Neural progenitor cell (in vitro differentiated cells): ENCODE data around the gene NAPEPLD. TPM values are rescaled to one million over a fixed set of nuclear protein-coding genes. Genes with fewer than 3 reads are reported as not detected.

ENCODE experiments used
- DNase-seq: peaks from one replicate; pipeline ENCODE4 v3.0.0-alpha.2; 2016; ENCODE audit warnings: low spot score
- H2AFZ ChIP-seq: fragments of 200-600 bp; sonication (generic); replicated peaks from 2 replicates; pipeline ENCODE4 v1.6.1; 2016; ENCODE audit warnings: antibody characterized with exemption
- H3F3A ChIP-seq: fragments of 200-600 bp; sonication (generic); 2 replicates; pipeline ENCODE4 v1.6.1; 2016; ENCODE audit warnings: antibody characterized with exemption, low read depth
- H3K27ac ChIP-seq: fragments of 200-600 bp; sonication (generic); 2 replicates; pipeline ENCODE4 v1.5.1; 2016; ENCODE audit warnings: mild to moderate bottlenecking
- H3K27me3 ChIP-seq: fragments of 200-600 bp; sonication (generic); 2 replicates; pipeline ENCODE4 v1.6.1; 2016; ENCODE audit warnings: mild to moderate bottlenecking, moderate library complexity
- H3K36me3 ChIP-seq: fragments of 200-600 bp; sonication (generic); 2 replicates; pipeline ENCODE4 v1.5.1; 2016
- H3K4me1 ChIP-seq: fragments of 200-600 bp; sonication (generic); 2 replicates; pipeline ENCODE4 v1.6.1; 2016; ENCODE audit warnings: mixed run types
- H3K4me2 ChIP-seq: fragments of 200-600 bp; sonication (generic); 2 replicates; pipeline ENCODE4 v1.6.1; 2016
- H3K4me3 ChIP-seq: fragments of 200-600 bp; sonication (generic); 2 replicates; pipeline ENCODE4 v1.5.1; 2016
- H3K79me2 ChIP-seq: fragments of 200-600 bp; sonication (generic); 2 replicates; pipeline ENCODE4 v1.6.1; 2016; ENCODE audit warnings: low read depth
- H3K9ac ChIP-seq: fragments of 200-600 bp; sonication (generic); 2 replicates; pipeline ENCODE4 v1.6.1; 2016
- H3K9me3 ChIP-seq: fragments of 200-600 bp; sonication (generic); 2 replicates; pipeline ENCODE4 v1.5.1; 2016; ENCODE audit warnings: low read depth
- H4K20me1 ChIP-seq: fragments of 200-600 bp; sonication (generic); 2 replicates; pipeline ENCODE4 v1.6.1; 2016; ENCODE audit warnings: low read depth
- H3K27ac Mint-ChIP-seq: 3 replicates; pipeline ENCODE4 v1.8.0; 2021; ENCODE audit warnings: mixed read lengths
- H3K27me3 Mint-ChIP-seq: 2 replicates; pipeline ENCODE4 v1.8.0; 2022; ENCODE audit warnings: low read depth, mild to moderate bottlenecking, inconsistent platforms, moderate library complexity, mixed read lengths; ENCODE audit not compliant: insufficient read depth
- H3K36me3 Mint-ChIP-seq: 3 replicates; pipeline ENCODE4 v1.8.0; 2021; ENCODE audit warnings: mixed read lengths
- H3K4me1 Mint-ChIP-seq: 3 replicates; pipeline ENCODE4 v1.8.0; 2021; ENCODE audit warnings: mixed read lengths
- H3K4me3 Mint-ChIP-seq: 3 replicates; pipeline ENCODE4 v1.8.0; 2021; ENCODE audit warnings: mild to moderate bottlenecking, moderate library complexity, mixed read lengths
- H3K9me3 Mint-ChIP-seq: 3 replicates; pipeline ENCODE4 v1.8.0; 2020; ENCODE audit warnings: mixed read lengths
- CTCF ChIP-seq: fragments of 200-600 bp; sonication (generic); IDR thresholded peaks from 2 replicates; pipeline ENCODE4 v1.5.1; 2017; ENCODE audit warnings: antibody characterized with exemption, mild to moderate bottlenecking
- EZH2 ChIP-seq: fragments of 200-600 bp; sonication (generic); IDR thresholded peaks from 2 replicates; pipeline ENCODE4 v1.6.1; 2017; ENCODE audit warnings: antibody characterized with exemption, mild to moderate bottlenecking, moderate library complexity
- EZH2phosphoT487 ChIP-seq: fragments of 200-600 bp; sonication (generic); IDR thresholded peaks from 2 replicates; pipeline ENCODE4 v1.6.1; 2017; ENCODE audit warnings: antibody characterized with exemption
- total RNA-seq: library from RNA; depleted of rRNA; stranded (reverse); fragments of >200 nt; gene quantifications from 2 replicates; pipeline ENCODE4 v1.2.3, GENCODE V29; 2015; ENCODE audit warnings: low replicate concordance

Gene NAPEPLD
- total RNA-seq, 1 donor from 2014 or later = 13.3 TPM

- Histone ChIP-seq H3K36me3 (peaks cover 3% of the 10 kb centered on the region), H3K27me3 (no peaks in the 10 kb centered on the region), H2AFZ (no peak overlapping the region), H3K4me2 (no peak overlapping the region), H4K20me1 (no peaks in the 10 kb centered on the region), H3K79me2 (no peaks in the 10 kb centered on the region), H3K4me1 (peaks cover 4% of the 10 kb centered on the region), H3K27ac (no peak overlapping the region), H3K4me3 (no peak overlapping the region), H3F3A (no peaks in the 10 kb centered on the region), H3K9ac (no peak overlapping the region), H3K9me3 (no peaks in the 10 kb centered on the region)
- Mint-ChIP-seq H3K27me3 (no peaks in the 10 kb centered on the region), H3K4me3 (no peak overlapping the region), H3K9me3 (no peaks in the 10 kb centered on the region), H3K36me3 (peaks cover 12% of the 10 kb centered on the region), H3K4me1 (peaks cover 4% of the 10 kb centered on the region), H3K27ac (no peak overlapping the region)
- DNase-seq = no peak
- no peak for TF ChIP-seq EZH2phosphoT487
- no peak for TF ChIP-seq CTCF
- no peak for TF ChIP-seq EZH2
Observed at GRCh38 chr7:103120362-103120761, 28.5 kb downstream of the NAPEPLD start.

- Histone ChIP-seq H3K4me1 (peaks cover 4% of the 10 kb centered on the region), H3K9me3 (no peaks in the 10 kb centered on the region), H3K4me3 (no peak overlapping the region), H3K9ac (no peak overlapping the region), H3K27ac (no peak overlapping the region), H3K27me3 (no peaks in the 10 kb centered on the region), H3K36me3 (no peaks in the 10 kb centered on the region), H3K79me2 (no peaks in the 10 kb centered on the region), H3F3A (no peaks in the 10 kb centered on the region), H3K4me2 (no peak overlapping the region), H4K20me1 (no peaks in the 10 kb centered on the region), H2AFZ (no peak overlapping the region)
- Mint-ChIP-seq H3K27ac (no peak overlapping the region), H3K4me3 (no peak overlapping the region), H3K36me3 (peaks cover 12% of the 10 kb centered on the region), H3K9me3 (no peaks in the 10 kb centered on the region), H3K27me3 (no peaks in the 10 kb centered on the region), H3K4me1 (peaks cover 4% of the 10 kb centered on the region)
- DNase-seq = peak; percentile 15
- TF ChIP-seq CTCF = no peak
Observed at GRCh38 chr7:103119791-103120291, 29.1 kb downstream of the NAPEPLD start.

- H3K4me3 Mint-ChIP-seq = no peak overlapping the region
- no peaks in the 10 kb centered on the region for H3F3A ChIP-seq
- no peaks in the 10 kb centered on the region for H3K79me2 ChIP-seq
- H3K4me3 ChIP-seq = no peak overlapping the region
- H3K36me3 ChIP-seq = no peaks in the 10 kb centered on the region
- H2AFZ ChIP-seq = no peak overlapping the region
- peaks cover 4% of the 10 kb centered on the region for H3K4me1 ChIP-seq
- no peak overlapping the region for H3K4me2 ChIP-seq
- no peak overlapping the region for H3K27ac ChIP-seq
- H3K27me3 Mint-ChIP-seq = no peaks in the 10 kb centered on the region
- no peak overlapping the region for H3K27ac Mint-ChIP-seq
- no peak overlapping the region for H3K9ac ChIP-seq
- no peaks in the 10 kb centered on the region for H3K27me3 ChIP-seq
- H3K4me1 Mint-ChIP-seq = peaks cover 4% of the 10 kb centered on the region
- H3K9me3 Mint-ChIP-seq = no peaks in the 10 kb centered on the region
- TF ChIP-seq EZH2phosphoT487 = no peak
- no peak for TF ChIP-seq CTCF
- no peak for TF ChIP-seq EZH2
- H3K36me3 Mint-ChIP-seq = peaks cover 19% of the 10 kb centered on the region
- no peaks in the 10 kb centered on the region for H3K9me3 ChIP-seq
- no peaks in the 10 kb centered on the region for H4K20me1 ChIP-seq
- DNase-seq = no peak
Observed at GRCh38 chr7:103117465-103117864, 31.4 kb downstream of the NAPEPLD start.
